Measurements from ENCODE around the gene XYLT1.

The XYLT1 gene

DNA sequence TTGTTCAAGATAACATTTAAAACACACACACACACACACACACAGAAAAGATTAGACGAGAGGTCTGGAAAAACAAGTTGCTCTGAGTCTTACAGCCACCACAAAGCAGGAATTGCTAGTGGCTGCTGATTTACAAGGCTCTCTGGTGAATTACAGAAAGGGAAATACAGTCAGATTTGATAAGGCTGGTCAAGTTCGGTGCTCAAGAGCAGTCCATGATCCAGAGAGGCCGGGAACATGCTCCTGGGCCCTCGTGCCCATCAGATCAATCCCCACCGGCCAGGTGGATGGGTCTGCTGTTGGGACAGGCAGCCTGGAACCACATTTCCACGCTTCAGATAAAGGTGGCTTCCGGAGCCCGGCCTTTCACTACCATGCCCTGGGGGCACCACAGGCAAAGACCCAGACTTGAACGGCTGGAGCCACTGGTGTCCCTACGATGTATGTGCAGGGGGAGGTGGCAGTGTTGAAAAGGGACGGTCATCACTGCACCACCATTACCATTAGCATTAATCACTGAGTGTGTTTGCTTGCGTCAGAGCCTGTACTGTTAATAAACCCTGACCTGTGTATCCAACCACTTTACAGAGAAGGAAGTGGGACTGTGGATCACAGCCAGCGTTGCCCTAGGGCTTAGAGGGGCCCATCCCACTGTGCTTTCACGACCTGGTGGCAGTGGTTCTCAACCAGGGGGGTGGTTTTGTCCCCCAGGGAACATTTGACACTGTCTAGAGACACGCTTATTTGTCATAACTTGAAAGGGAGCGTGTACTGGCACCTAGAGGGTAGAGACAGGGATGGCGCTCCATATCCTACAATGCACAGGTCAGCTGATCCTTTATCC lies 95.1 kb downstream of the XYLT1 start:
- DNase-seq (ENCODE audit: low read depth, low spot score), result no peak

DNA sequence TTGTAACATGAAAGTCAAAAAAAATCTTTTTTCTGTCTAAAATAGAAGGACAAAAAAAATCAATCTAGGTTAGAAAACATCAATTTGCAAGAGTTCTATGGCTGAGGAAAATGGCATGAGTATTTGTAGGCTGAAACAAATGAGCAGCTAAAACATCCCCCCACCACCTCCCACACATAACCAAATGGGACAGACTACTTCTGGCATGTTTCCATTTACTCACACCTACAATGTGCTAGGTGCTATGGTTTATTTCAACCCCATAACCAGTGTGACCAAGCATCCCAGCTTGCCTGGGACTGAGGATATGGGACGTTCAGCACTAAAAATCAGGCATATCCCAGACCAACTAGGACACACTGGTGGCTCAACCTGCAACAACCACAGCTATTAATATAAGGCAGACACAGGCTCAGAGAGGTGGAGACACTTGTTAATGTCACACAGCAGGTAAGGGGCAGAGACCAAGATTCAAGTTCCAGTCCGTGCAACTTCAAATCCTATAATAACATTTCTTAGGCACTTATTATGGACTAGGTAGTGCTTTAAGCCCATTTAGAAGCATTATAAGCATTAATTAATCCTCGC lies 96.0 kb downstream of the XYLT1 start:
- DNase-seq (ENCODE audit: low read depth, low spot score), result no peak

GRCh38 chr16:17373533-17373932 lies 97.2 kb downstream of the XYLT1 start:
- DNase-seq (ENCODE audit: low read depth, low spot score), result no peak

DNA sequence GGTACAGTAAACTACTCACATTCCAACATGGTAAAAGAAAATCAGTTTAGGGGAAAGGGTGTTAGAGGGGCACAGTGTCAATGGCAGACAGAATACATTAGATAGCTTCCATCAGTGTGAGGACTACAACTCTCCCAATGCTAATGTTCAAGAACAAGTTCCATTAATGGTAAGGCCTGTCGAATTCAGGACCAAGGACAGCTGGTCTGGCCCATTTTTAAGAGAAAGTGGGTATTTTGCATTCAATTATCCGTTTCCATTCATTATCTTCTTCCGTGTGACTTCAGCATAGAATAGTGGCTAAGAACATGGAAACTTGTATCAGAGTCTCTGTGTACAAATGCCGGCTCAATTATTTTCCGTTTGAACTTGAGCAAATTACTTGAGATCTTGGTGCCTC lies 98.4 kb downstream of the XYLT1 start:
- no peak for DNase-seq (ENCODE audit: low read depth, low spot score)

DNA sequence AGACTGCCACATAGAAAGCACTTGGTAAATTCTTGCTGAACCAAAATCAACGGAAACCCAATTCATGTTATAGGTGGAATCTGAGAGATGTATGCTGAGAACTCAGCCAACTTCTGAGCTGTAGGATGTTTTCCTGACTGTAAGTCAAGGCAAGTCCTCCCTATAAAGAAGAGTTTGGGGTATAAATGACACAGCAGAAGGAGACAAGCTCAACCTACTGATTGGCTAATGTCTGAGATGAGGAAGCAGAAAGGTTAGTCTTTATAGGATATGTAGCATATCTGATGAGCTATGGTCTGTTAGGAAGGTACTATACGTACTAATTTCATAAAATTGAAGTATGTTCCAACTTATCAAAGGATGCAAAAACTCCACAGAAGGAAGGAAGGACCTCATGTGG lies 99.5 kb downstream of the XYLT1 start:
- no peak for DNase-seq (ENCODE audit: low read depth, low spot score)

- DNase-seq (ENCODE audit: low read depth, low spot score), result no peak
Measured at GRCh38 chr16:17370731-17371285, 100.0 kb downstream of the XYLT1 start.

DNA sequence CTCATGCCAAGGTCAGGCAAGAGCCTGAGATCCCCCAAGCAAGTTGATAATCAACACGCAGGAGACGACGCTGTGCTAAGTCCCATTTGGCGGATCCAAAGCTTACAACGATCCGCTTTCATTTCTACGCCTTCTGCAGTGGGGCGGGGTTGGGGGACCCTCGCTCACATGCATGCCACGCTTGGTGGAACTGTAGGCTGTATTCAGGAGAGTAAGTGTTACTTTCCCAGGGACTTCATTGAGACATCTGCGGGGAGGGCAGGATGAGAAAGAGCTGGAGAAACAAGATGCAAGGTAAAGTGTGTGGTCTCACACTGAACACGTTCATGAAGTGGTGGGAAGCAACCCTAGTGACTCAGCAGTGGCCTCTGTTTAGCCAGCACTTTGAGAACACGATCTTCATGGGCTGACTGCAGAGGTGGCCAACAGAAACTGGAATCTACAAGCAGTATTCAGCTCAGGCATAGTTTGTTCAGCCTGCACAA lies 100.5 kb downstream of the XYLT1 start:
- no peak for DNase-seq (ENCODE audit: low read depth, low spot score)

DNA sequence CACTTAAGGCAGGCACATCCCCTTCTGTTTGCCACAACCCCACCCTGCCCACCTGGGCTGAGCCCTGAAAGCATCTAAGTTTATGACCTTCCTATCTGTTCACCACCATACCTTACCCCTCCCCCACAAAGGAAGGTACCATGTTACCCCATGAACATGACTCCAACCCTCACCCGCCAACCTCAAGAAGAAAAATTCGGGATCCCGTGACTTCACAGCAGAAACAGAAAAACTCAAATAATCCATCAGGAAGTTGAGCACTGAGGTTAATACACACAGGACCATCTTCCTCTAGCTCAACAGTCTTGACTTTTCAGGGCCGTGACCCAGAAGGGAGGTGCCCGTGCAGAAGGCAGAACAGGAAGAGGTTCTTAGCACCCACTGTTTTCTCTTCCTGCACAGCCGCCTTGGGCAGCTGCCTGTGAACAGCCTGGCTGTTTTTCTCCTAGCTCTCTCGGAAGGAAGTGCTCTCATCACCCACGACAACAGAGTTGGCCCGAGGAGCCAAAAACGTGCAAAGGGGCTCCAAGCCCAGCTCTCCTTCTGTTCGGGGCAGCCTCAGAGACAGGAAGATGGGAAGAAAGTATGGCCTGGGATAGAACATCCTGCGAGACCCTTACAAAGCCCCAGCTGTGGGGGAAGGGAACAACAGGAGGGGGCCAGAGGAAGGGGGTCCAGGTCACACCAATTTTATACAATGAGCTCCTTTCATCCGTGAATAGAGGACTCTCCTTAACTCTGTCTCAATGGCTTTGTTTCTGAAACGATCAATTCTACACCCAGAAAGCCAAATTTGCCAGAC lies 101.1 kb downstream of the XYLT1 start:
- peak; percentile 30 for DNase-seq (ENCODE audit: low read depth, low spot score)

DNA sequence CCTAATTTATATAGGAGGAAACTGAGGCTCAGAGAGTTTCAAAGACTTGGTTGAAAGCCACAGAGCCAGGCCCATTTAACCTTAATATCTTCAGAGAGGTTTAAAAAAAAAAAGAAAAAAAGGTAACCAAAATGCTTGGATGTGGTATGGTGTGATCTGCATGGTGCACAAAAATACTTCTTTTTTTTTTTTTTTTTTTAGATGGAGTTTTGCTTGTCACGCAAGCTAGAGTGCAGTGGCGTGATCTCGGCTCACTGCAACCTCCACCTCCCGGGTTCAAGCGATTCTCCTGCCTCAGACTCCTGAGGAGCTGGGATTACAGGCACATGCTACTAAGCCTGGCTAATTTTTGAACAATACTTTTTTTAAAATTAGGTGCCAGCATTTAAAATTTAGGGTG lies 101.8 kb downstream of the XYLT1 start:
- DNase-seq (ENCODE audit: low read depth, low spot score), result no peak

DNA sequence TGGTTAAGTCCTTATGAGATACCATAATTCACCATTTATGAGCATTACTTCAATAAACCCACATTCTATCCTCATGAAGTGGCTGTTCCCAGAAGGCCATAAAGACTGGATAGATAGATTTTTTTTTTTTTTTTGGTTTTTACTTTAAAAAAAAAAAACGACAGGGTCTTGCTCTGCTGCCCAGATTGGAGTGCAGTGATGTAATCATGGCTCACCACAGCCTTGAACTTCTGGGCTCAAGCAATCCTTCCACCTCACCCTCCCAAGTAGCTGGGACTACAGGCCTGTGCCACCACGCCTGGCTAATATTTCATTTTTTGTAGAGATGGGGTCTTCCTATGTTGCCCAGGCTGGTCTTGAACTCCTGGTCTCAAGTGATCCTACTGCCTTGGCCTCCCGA lies 102.3 kb downstream of the XYLT1 start:
- DNase-seq (ENCODE audit: low read depth, low spot score), result no peak

DNA sequence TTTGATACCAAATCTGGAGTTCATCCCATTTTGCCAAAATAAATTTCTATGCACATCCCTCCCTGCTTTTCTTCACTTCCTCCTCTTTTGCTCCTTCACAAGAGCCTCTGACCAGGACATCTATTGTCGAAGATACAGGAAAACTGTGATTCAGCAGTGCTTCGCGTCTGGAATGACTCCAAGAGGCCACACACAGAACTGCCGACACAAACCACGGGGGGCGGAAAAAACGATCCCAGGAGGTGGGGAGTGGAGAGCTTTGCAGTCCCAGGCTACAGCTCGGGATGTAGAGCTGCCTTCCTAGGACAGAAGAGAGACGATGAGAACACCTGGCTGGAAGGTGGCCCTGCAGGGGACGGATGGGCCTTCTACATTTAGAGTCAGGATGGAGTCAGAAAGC lies 102.8 kb downstream of the XYLT1 start:
- no peak for DNase-seq (ENCODE audit: low read depth, low spot score)

DNA sequence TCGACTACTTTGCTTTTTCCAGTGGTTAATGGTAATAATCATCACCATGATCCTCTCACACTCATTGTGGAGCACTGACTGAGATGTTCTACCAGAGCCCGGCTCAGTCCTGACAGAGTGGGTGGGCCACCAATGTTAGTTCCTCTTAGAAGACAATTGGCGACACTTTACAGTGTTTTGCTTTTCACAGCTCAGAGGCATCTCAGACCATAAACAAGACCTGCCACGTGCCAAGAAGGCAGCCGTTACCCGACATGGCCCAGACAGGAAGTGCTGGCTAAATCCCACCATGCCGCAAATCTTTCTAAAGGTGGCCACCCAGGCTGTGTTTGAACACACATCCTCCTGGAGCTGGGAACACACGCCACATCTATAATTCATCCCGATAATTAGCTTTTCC lies 103.7 kb downstream of the XYLT1 start:
- no peak for DNase-seq (ENCODE audit: low read depth, low spot score)

DNA sequence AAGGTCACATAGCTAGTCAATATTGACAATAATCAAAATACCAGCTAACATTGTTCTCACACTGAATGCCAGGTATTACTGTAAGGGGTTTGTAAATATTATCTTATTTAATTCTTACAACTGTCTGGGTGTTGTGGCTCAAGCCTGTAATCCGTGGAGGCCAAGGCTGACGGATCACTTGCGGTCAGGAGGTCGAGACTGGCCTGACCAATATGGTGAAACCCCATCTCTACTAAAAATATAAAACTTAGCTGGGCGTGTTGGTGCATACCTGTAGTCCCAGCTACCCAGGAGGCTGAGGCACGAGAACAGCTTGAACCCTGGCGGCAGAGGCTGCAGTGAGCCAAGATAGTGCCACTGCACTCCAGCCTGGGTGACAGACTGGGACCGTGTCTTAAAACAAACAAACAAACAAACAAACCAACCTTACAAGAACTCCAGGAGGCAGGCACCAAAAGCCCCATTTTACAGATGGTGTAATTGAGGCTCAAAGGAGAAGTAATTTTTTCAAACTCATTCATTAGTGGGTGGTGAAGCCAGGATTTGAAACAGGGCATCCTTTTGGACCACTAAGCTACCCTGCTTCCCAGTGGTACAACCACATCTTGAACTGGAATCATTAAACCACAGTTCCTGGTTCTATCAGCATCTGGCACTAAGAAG lies 104.3 kb downstream of the XYLT1 start:
- no peak for DNase-seq (ENCODE audit: low read depth, low spot score)

GRCh38 chr16:17365591-17366298 lies 105.0 kb downstream of the XYLT1 start:
- no peak for DNase-seq (ENCODE audit: low read depth, low spot score)

DNA sequence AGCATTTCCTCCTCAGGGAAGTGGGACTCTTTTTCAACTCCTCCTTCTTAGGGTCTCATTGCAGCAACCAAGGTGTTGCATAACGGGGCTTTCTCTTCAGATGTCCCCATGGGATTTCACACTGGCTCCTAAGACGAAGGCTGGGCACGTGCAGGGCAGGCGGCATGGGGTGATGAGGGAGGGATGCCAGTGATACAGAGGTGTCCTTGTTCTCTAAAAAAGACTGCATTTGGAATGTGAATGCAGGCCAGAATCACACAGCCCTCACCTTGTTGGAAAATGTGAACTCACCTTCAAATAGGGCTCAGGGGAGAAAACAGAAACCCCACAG lies 105.6 kb downstream of the XYLT1 start:
- no peak for DNase-seq (ENCODE audit: low read depth, low spot score)

DNA sequence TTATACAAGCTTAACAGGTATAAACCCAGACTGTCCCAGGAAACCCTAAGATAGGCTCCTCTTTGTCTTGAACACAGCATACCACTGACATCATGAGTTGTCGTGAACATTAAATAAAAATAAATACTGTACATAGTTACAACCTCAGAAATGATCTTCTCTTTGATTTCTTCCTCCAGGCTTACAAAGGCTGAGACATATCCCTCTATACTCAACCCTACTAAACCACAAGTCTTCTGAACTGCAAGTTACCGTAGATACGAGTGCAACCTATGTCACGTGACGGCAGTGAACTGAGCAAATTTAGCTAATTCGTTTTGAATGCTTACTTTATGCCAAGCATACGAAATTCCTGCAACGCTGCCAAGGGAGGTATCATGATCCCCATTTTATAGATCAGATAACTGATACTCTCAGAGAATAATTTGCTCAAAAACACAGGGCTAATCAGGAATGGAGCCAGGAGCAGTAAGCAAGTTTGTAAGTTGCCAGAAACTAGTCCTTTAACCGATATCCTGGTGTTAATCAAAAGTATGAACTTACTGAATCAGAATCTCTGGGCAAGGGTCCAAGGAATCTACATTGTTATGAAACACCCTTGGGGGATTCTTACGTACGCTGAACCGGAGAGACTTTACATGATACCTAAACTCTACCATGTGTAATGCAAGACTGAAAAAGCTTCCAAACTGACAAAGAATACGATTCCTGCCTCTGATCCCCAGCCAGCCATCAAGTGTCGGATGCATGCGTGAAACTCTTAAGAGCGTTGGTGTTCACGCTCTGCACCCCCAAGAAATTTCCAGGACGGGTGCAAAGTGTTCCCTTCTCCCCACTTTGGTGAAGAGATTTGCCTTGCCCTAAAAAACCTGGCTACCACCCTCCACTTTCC lies 106.2 kb downstream of the XYLT1 start:
- DNase-seq (ENCODE audit: low read depth, low spot score), result peak; percentile 44

GRCh38 chr16:17362946-17363345 lies 107.8 kb downstream of the XYLT1 start:
- DNase-seq (ENCODE audit: low read depth, low spot score), result no peak

DNA sequence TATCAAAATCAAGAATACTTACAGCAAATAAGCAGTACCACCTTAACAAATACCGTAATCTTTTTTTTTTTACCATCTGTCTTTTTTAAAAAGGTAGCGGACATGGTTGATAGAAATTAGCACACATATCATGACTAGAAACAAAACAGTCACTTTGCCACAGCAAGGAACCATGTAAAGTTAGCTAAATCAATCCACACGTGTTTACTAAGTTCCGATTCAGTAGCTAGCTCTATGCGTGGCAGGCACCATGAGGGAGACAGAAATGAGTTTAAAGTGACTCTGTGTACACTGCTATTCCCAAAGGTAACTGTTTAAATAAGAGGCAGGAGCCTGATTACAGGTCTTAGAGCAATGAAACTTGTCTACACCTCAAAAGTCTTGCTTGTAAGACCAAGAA lies 108.6 kb downstream of the XYLT1 start:
- DNase-seq (ENCODE audit: low read depth, low spot score), result no peak

DNA sequence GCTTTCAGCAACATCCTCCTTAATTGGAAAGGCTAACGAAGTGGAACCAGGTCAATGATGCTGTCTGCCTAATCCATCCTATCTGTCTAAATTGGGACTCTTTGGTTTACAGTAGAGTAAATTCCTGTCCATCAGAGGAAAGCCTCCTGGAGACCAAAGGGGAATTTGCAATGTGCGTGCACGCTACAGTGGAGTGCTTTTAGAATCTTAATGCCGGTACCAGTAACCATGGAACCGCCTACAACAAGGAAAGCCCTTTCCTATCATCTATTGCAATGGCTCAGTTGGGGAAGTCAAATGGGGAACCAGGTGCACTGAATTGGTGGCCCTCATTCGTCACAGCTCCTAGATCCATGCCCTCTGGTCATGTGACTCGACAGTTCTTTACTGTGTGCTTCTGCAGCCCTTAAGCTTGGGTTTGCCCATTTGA lies 110.1 kb downstream of the XYLT1 start:
- DNase-seq (ENCODE audit: low read depth, low spot score), result no peak

- DNase-seq (ENCODE audit: low read depth, low spot score), result no peak
Measured at GRCh38 chr16:17359788-17360390, 110.9 kb downstream of the XYLT1 start.

Data from activated CD4-positive, CD25-positive, alpha-beta regulatory T cell treated with anti-CD3 and anti-CD28 coated beads, Interleukin-2, amount 50 U/mL, for 16 hours (primary cell).